Tibial nerve (tissue), 4 donors: Measurements from ENCODE around the gene CEACAM20.

Experiments
- CTCF ChIP-seq, 5 experiments: fragments of 200-600 bp in 3 of 5; fragments of 450-650 bp in 2 of 5; sonication (generic) in 3 of 5; IDR thresholded peaks; one replicate each; pipeline ENCODE4 v1.5.1; 2016 to 2019; ENCODE audit warnings: antibody characterized with exemption in 5 of 5, mild to moderate bottlenecking in 3 of 5, moderate library complexity in 2 of 5
- EP300 ChIP-seq, 2 donors: sonication (generic); formaldehyde crosslinking; IDR thresholded peaks; one replicate each; pipeline ENCODE4 v1.6.1; 2017; ENCODE audit warnings: antibody characterized with exemption in 2 of 2, mild to moderate bottlenecking in 1 of 2
- POLR2A ChIP-seq, 2 donors: fragments of 450-650 bp; IDR thresholded peaks; one replicate each; pipeline ENCODE4 v1.6.1; 2017; ENCODE audit warnings: antibody characterized with exemption in 2 of 2, mild to moderate bottlenecking in 2 of 2, moderate library complexity in 2 of 2

DNA sequence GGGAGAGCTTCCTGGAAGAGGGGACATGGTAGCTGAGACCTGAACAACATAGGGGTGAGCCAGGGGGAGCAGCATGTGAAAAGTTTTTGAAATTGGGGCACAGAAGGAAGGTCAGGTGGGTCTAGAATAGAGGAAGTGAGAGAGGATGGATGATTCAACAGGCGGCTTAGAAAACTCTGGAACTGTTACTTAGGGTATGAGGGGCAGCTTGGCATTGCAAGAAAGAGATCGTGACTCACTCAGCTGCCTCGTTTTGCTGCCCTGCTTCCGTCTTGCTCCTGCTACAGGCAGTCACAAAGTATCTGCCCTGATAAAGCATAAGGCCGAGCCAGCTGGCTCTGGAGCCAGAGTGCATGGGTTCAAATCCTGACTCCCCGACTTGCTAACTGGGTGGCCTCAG is 1.3 kb upstream of the CEACAM20 start:
- TF ChIP-seq CTCF (IDR thresholded peaks at IDR 0.05) (no peak), POLR2A (IDR thresholded peaks at IDR 0.05) (no peak), EP300 (IDR thresholded peaks at IDR 0.05) (no peak)
